ENCODE results near the gene GTF3C1.

DNA sequence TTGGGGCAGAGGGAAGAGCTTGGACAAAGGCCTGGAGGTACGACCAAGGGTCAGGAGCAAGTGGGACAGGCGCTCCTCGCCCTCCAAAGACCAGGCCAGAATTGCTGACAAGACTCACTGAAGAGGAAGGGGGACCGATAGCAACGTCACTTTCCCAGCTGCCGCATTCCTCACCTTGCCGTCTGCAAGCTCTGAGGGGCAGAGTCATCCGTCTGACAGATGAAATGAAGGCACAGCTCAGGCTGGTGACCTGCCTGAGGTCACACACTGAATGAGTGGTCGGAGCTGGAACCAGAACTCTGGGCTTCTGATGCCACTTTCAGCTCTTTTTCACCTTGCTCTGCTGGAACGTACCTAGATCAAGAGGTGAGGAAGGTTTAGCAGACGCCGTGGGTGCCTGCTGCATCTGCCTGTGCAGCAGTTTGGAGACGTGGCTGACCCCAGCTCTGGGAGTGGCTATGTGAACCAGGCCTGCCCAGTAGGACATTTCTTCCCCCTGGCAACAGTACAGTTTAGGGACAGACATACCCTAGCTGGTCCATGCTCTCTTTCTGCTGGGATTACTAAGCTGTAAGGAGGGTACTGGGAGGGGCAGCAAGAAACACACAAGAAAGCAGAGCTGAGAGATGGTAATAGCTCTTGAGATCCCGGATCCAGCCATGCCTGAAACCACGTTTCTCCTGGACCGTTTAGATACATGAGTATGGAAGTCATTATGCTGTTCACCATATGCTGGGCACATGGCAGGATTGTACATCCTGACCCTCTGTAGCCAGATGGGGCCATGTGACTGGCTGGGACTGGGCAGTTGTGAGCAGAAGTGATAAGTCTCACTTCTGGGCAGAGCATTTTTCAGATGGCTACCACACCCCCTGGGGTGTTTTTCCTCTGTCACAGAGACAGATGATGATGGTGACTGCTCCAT lies 96.9 kb downstream of the GTF3C1 start:
- TF ChIP-seq EZH2 (IDR thresholded peaks at IDR 0.05; ENCODE audit: insufficient read depth, poor library complexity, severe bottlenecking) (no peak), EZH2phosphoT487 (IDR thresholded peaks at IDR 0.05; ENCODE audit: insufficient read depth, low read depth) (no peak)
